Colonic mucosa (tissue), 4 donors: Measurements from ENCODE around the gene AKT1S1. TPM values are rescaled to one million over a fixed set of nuclear protein-coding genes. Genes with fewer than 3 reads are reported as not detected.

Experiments used
- DNase-seq: peaks from one replicate; pipeline ENCODE4 v3.0.0-alpha.2; 2020
- H3K27ac ChIP-seq: fragments of 200-600 bp; one replicate; pipeline ENCODE4 v1.8.0; 2021
- H3K27me3 ChIP-seq: fragments of 200-600 bp; one replicate; pipeline ENCODE4 v1.8.0; 2021
- H3K36me3 ChIP-seq: fragments of 200-600 bp; one replicate; pipeline ENCODE4 v1.8.0; 2021
- H3K4me1 ChIP-seq: fragments of 200-600 bp; one replicate; pipeline ENCODE4 v1.8.0; 2021; ENCODE audit warnings: mild to moderate bottlenecking
- H3K4me3 ChIP-seq: fragments of 200-600 bp; one replicate; pipeline ENCODE4 v1.8.0; 2021
- H3K9ac ChIP-seq, 2 donors: one replicate each; pipeline ENCODE4 v1.7.0; 2013; ENCODE audit warnings: control low read depth in 2 of 2, low read depth in 2 of 2, low read length in 2 of 2
- H3K9me3 ChIP-seq: fragments of 200-600 bp; one replicate; pipeline ENCODE4 v1.8.0; 2021
- intact Hi-C: fragments of 100-400 bp; cut with DNase I; formaldehyde crosslinking; loops from one replicate; pipeline ENCODE4 v1.14.1; 2022
- total RNA-seq, 2 donors: library from RNA; stranded (reverse); fragmentation: NEBNext Ultra II Directional in 1 of 2; extraction: Animal tissue kit (Norgen Biotek cat#: 25700) in 1 of 2; gene quantifications; one replicate each; pipeline ENCODE4 v1.2.1, GENCODE V29; 2021
- TF ChIP-seq, protein P1 (sequence below): fragments of 200-600 bp; IDR thresholded peaks from one replicate; pipeline ENCODE4 v1.8.0; 2022; ENCODE audit warnings: antibody characterized with exemption, mild to moderate bottlenecking
- donor health status: healthy.
- donor health status: DM: no; HTN: no; CAD: no.
- donor health status: DM: no; HTN: no; CAD: no.

The AKT1S1 gene
- total RNA-seq, 2 donors from 2014 or later = 32.7 to 74.9 TPM

GRCh38 chr19:49910179-49910578 lies 33.0 kb upstream of the AKT1S1 start:
- intact Hi-C loops = no loop called here
- Histone ChIP-seq H3K9ac (no peak overlapping the region), H3K27me3 (no peaks in the 10 kb centered on the region), H3K4me1 (no peaks in the 10 kb centered on the region), H3K9me3 (no peaks in the 10 kb centered on the region), H3K4me3 (no peak overlapping the region), H3K36me3 (peaks cover 6% of the 10 kb centered on the region), H3K27ac (no peak overlapping the region)
- TF ChIP-seq, protein P1, sequence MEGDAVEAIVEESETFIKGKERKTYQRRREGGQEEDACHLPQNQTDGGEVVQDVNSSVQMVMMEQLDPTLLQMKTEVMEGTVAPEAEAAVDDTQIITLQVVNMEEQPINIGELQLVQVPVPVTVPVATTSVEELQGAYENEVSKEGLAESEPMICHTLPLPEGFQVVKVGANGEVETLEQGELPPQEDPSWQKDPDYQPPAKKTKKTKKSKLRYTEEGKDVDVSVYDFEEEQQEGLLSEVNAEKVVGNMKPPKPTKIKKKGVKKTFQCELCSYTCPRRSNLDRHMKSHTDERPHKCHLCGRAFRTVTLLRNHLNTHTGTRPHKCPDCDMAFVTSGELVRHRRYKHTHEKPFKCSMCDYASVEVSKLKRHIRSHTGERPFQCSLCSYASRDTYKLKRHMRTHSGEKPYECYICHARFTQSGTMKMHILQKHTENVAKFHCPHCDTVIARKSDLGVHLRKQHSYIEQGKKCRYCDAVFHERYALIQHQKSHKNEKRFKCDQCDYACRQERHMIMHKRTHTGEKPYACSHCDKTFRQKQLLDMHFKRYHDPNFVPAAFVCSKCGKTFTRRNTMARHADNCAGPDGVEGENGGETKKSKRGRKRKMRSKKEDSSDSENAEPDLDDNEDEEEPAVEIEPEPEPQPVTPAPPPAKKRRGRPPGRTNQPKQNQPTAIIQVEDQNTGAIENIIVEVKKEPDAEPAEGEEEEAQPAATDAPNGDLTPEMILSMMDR = no peak
- no peak for DNase-seq

- Histone ChIP-seq H3K27me3 (no peaks in the 10 kb centered on the region), H3K4me3 (no peak overlapping the region), H3K36me3 (peaks cover 6% of the 10 kb centered on the region), H3K4me1 (no peaks in the 10 kb centered on the region), H3K9ac (no peak overlapping the region), H3K27ac (no peak overlapping the region), H3K9me3 (no peaks in the 10 kb centered on the region)
- intact Hi-C loops = no loop called here
- DNase-seq = no peak
- TF ChIP-seq, protein P1 = no peak
Observed at GRCh38 chr19:49908480-49909420, 31.6 kb upstream of the AKT1S1 start.

DNA sequence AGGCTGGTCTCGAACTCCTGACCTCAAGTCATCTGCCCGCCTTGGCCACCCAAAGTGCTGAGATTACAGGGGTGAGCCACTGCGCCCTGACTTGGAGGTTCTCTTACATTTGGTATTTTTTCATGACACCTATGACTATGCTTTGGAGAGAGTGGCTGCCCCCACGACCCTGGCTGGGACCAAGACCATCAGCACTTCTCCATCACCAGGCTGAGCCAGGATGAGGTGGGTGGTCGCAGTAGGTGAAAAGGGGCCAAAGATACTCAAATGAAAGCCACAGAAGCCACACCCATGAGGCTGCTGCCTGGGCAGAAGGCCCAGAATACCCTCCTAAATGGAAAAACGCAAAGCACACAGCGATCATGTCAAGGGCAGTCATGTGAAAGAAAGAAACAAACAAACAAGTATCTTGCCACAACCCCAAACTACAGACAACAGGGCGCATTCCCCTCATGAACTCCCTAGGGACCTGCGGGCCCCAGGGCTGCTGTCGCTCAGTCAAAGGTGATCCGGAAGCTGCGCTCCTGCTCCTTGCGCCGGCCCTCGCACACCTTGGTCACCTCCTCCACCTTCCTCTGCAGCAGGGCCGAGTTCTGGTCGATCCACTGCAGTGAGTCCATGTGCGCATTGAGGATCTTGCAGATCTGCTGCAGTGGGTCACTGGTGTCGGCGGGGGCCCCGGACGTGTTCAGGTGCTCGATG lies 30.7 kb upstream of the AKT1S1 start:
- H3K4me1 ChIP-seq = no peaks in the 10 kb centered on the region
- TF ChIP-seq, protein P1 = no peak
- DNase-seq = no peak
- H3K9me3 ChIP-seq = no peaks in the 10 kb centered on the region
- peaks cover 6% of the 10 kb centered on the region for H3K36me3 ChIP-seq
- H3K27ac ChIP-seq = no peak overlapping the region
- H3K9ac ChIP-seq = no peak overlapping the region
- no peaks in the 10 kb centered on the region for H3K27me3 ChIP-seq
- H3K4me3 ChIP-seq = no peak overlapping the region
- intact Hi-C loops = no loop called here

- intact Hi-C loops = no loop called here
- TF ChIP-seq, protein P1 = no peak
- peaks cover 6% of the 10 kb centered on the region for H3K36me3 ChIP-seq
- H3K9me3 ChIP-seq = no peaks in the 10 kb centered on the region
- no peaks in the 10 kb centered on the region for H3K4me1 ChIP-seq
- no peak overlapping the region for H3K9ac ChIP-seq
- H3K4me3 ChIP-seq = no peak overlapping the region
- no peak overlapping the region for H3K27ac ChIP-seq
- no peak for DNase-seq
- H3K27me3 ChIP-seq = no peaks in the 10 kb centered on the region
Observed at GRCh38 chr19:49906879-49907564, 29.9 kb upstream of the AKT1S1 start.

DNA sequence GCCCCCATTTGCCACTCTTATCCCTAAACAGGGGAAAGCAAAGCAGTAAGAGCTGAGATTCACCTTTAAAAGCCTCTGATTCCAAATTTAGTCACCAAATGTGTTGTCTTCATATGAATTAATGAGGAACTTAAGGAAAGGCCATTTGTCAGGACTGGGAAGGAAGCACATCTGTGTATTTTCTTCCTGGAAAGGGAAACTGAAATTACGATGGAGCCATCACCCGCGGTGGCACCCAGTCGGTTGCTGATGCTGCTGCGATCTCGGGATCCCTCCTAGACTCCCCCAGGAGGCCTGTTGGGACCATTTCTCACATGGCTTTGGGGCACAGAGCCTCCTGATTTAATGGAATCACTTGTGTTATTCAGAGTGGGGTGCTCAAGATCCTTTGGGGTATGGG lies 27.0 kb upstream of the AKT1S1 start:
- Histone ChIP-seq H3K9ac (no peak overlapping the region), H3K27ac (no peak overlapping the region), H3K4me1 (no peaks in the 10 kb centered on the region), H3K4me3 (no peak overlapping the region), H3K27me3 (no peaks in the 10 kb centered on the region), H3K9me3 (no peaks in the 10 kb centered on the region), H3K36me3 (peaks cover 6% of the 10 kb centered on the region)
- intact Hi-C loops = no loop called here
- TF ChIP-seq, protein P1 = no peak
- DNase-seq = no peak
